Calu3 (cell line): ENCODE measurements around the gene ADAM17. TPM values are rescaled to one million over a fixed set of nuclear protein-coding genes. Genes with fewer than 3 reads are reported as not detected.

Experiments
- BruUV-seq: library from RNA; stranded (reverse); fragments of 400-500 nt; replicated peaks from 2 replicates; lab custom pipeline; 2021; lab: Mats Ljungman, UMichigan
- CTCF ChIA-PET: fragments of 300-600 bp; sonication (Branson Sonifier 250); formaldehyde crosslinking; loops from one replicate; lab custom pipeline; 2022; ENCODE audit warnings: antibody characterized with exemption; lab: Charles Lee
- DNase-seq: peaks from one replicate; pipeline ENCODE4 v3.0.0; 2022
- H3K27ac Mint-ChIP-seq: one replicate; pipeline ENCODE4 v1.8.0; 2022; ENCODE audit warnings: mixed read lengths; ENCODE audit not compliant: unreplicated experiment
- H3K27me3 Mint-ChIP-seq: one replicate; pipeline ENCODE4 v1.8.0; 2022; ENCODE audit warnings: mixed read lengths; ENCODE audit not compliant: unreplicated experiment
- H3K36me3 Mint-ChIP-seq: one replicate; pipeline ENCODE4 v1.8.0; 2022; ENCODE audit warnings: mild to moderate bottlenecking, moderate library complexity, mixed read lengths; ENCODE audit not compliant: insufficient read depth, unreplicated experiment
- H3K4me1 Mint-ChIP-seq: one replicate; pipeline ENCODE4 v1.8.0; 2022; ENCODE audit warnings: mild to moderate bottlenecking, low read depth, mixed read lengths; ENCODE audit not compliant: unreplicated experiment
- H3K4me3 Mint-ChIP-seq: one replicate; pipeline ENCODE4 v1.8.0; 2022; ENCODE audit warnings: mild to moderate bottlenecking, low read depth, moderate library complexity, mixed read lengths; ENCODE audit not compliant: unreplicated experiment
- H3K9me3 Mint-ChIP-seq: one replicate; pipeline ENCODE4 v1.8.0; 2022; ENCODE audit warnings: low read depth, mixed read lengths; ENCODE audit not compliant: unreplicated experiment
- intact Hi-C: fragments of 100-400 bp; cut with micrococcal nuclease; formaldehyde crosslinking; loops from one replicate; pipeline ENCODE4 v1.10.0; 2022; ENCODE audit not compliant: unreplicated experiment
- total RNA-seq: library from RNA; stranded (reverse); gene quantifications from 2 replicates; pipeline ENCODE4 v1.2.3, GENCODE V29; 2022
- TF ChIP-seq, protein P1 (sequence below): fragments of 200-600 bp; IDR thresholded peaks from one replicate; pipeline ENCODE4 v1.8.0; 2022; ENCODE audit warnings: antibody characterized with exemption; ENCODE audit not compliant: unreplicated experiment

Gene ADAM17
- total RNA-seq, 1 experiment from 2014 or later, result 54.2 TPM

DNA sequence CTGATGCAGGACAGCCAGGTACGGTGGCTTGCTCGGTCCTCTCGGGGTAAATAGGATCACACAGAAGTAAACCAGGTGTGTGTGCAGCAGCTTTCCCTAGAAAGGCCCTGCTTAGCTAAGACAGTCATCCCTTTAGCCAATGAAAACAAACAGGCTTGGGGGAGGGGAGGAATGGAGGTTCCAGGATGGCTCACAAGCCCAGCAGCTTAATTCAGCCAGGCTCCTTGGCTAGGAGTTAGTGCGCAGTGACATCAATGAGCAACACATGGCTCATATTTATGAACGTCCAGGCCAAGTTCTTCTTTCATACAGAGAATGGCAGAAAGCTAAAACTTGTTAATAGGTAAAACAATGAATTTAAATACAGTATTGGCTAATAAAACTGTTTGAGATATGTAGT is 71.1 kb downstream of the ADAM17 start:
- CTCF ChIA-PET, result no interaction called here
- H3K9me3 Mint-ChIP-seq, result no peaks in the 10 kb centered on the region
- peaks cover 51% of the 10 kb centered on the region for H3K36me3 Mint-ChIP-seq
- H3K4me3 Mint-ChIP-seq, result no peak overlapping the region
- no peak for DNase-seq
- no peak overlapping the region for H3K27ac Mint-ChIP-seq
- H3K27me3 Mint-ChIP-seq, result no peaks in the 10 kb centered on the region
- intact Hi-C loops, result no loop called here
- TF ChIP-seq, protein P1, sequence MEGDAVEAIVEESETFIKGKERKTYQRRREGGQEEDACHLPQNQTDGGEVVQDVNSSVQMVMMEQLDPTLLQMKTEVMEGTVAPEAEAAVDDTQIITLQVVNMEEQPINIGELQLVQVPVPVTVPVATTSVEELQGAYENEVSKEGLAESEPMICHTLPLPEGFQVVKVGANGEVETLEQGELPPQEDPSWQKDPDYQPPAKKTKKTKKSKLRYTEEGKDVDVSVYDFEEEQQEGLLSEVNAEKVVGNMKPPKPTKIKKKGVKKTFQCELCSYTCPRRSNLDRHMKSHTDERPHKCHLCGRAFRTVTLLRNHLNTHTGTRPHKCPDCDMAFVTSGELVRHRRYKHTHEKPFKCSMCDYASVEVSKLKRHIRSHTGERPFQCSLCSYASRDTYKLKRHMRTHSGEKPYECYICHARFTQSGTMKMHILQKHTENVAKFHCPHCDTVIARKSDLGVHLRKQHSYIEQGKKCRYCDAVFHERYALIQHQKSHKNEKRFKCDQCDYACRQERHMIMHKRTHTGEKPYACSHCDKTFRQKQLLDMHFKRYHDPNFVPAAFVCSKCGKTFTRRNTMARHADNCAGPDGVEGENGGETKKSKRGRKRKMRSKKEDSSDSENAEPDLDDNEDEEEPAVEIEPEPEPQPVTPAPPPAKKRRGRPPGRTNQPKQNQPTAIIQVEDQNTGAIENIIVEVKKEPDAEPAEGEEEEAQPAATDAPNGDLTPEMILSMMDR, result no peak
- no TSS peak for BruUV-seq
- H3K4me1 Mint-ChIP-seq, result no peaks in the 10 kb centered on the region

DNA sequence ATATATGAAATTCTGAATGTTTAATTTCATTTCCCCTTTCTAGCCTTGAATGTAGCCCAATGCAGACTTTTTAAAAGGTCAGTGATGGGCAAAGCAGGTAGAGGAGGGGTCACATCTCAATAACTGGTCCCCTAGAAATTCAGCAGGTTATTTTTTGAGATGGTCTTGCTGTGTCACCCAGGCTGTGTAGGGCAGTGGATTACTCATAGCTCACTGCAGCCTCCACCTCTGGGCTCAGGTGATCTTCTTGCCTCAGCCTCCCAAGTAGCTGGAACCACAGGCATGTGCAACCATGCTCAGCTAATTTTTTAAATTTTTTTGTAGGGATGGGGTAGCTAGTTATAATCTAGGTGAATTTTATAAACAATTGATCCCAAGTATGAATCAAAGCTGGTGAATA is 72.5 kb downstream of the ADAM17 start:
- no TSS peak for BruUV-seq
- no peaks in the 10 kb centered on the region for H3K9me3 Mint-ChIP-seq
- H3K4me1 Mint-ChIP-seq, result no peaks in the 10 kb centered on the region
- intact Hi-C loops, result no loop called here
- no peak overlapping the region for H3K4me3 Mint-ChIP-seq
- no peak for DNase-seq
- CTCF ChIA-PET, result no interaction called here
- peaks cover 58% of the 10 kb centered on the region for H3K36me3 Mint-ChIP-seq
- TF ChIP-seq, protein P1, result no peak
- H3K27me3 Mint-ChIP-seq, result no peaks in the 10 kb centered on the region
- no peak overlapping the region for H3K27ac Mint-ChIP-seq

DNA sequence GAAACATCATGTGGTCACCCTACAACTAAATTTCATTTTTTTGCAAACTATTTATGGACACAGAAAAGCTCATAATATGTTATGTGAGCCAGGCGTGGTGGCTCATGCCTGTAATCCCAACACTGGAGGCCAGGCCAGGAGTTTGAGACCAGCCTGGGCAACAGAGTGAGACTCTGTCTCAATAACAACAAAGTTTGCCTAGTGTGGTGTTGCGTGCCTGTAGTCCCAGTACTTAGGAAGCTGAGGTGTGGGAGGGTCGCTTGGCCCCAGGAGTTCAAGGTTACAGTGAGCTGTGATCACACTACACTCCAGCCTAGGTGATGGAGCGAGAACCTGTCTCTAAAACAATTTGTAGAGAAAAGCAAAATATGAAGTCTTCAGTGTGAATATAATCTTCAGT is 75.5 kb downstream of the ADAM17 start:
- Mint-ChIP-seq H3K36me3 (peaks cover 56% of the 10 kb centered on the region), H3K27ac (no peak overlapping the region)
- intact Hi-C loops, result no loop called here

DNA sequence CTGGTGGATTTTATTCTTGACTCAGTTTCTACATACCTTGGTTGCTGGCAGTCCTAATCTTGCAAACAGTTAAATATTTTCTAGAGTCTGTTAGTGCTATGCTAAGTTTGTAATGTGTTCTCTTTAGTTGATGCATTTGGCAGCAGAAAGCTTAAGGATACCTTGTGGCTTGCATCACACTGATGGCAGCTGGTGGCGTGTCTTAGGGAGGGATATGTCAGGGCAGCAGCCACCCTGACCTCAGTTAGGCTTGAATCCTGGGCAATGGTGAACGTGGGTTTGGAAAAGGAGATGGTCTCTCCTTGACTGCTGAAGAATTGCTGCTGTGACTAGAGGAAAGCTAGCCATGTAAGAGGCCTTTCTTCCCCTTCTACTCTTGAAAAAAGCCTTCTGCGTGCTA is 77.1 kb downstream of the ADAM17 start:
- Mint-ChIP-seq H3K36me3 (peaks cover 54% of the 10 kb centered on the region), H3K4me1 (no peaks in the 10 kb centered on the region), H3K27me3 (no peaks in the 10 kb centered on the region), H3K27ac (no peak overlapping the region), H3K4me3 (no peak overlapping the region), H3K9me3 (peaks cover 3% of the 10 kb centered on the region)
- no TSS peak for BruUV-seq
- TF ChIP-seq, protein P1, result no peak
- no peak for DNase-seq
- CTCF ChIA-PET, result interaction anchor here (0.6 kb wide), 1 partner anchor 304 kb away, joined by 3 read pairs; no protein-coding TSS in a partner anchor
- intact Hi-C loops, result no loop called here

More for the DNA sequence above, 75.5 kb downstream of the ADAM17 start:
- Mint-ChIP-seq H3K4me3 (no peak overlapping the region), H3K9me3 (peaks cover 3% of the 10 kb centered on the region), H3K4me1 (no peaks in the 10 kb centered on the region), H3K27me3 (no peaks in the 10 kb centered on the region)
- TF ChIP-seq, protein P1, result no peak
- no peak for DNase-seq
- CTCF ChIA-PET, result no interaction called here
- BruUV-seq, result no TSS peak
